Endothelial cell of umbilical vein (primary cell): ENCODE results near the gene ANO1. TPM values are rescaled to one million over a fixed set of nuclear protein-coding genes. Genes with fewer than 3 reads are reported as not detected.

ENCODE experiments used
- BruUV-seq: library from RNA; stranded (reverse); fragments of 400-500 nt; replicated peaks from 2 replicates; lab custom pipeline; 2021; lab: Mats Ljungman, UMichigan
- CTCF ChIA-PET: fragments of 300-600, 350-600 bp; sonication (Branson Sonifier 250); formaldehyde crosslinking; loops from one replicate; lab custom pipeline; 2021; ENCODE audit warnings: antibody characterized with exemption, inconsistent platforms; lab: Charles Lee
- POLR2A ChIA-PET: fragments of 300-600, 350-600 bp; sonication (Branson Sonifier 250); formaldehyde crosslinking; loops from one replicate; lab custom pipeline; 2021; ENCODE audit warnings: antibody characterized with exemption, inconsistent platforms; lab: Charles Lee
- DNase-seq: peaks from one replicate; pipeline ENCODE4 v3.0.0-alpha.2; 2011; ENCODE audit warnings: low read depth, low spot score
- FAIRE-seq: peaks from 2 replicates; lab custom pipeline; 2011; peaks lifted over from hg19 to GRCh38; lab: Jason Lieb, UNC
- H2AFZ ChIP-seq: 2 replicates; pipeline ENCODE4 v1.6.0; 2012; ENCODE audit warnings: low read depth, low read length, control low read depth, inconsistent platforms
- H3K27ac ChIP-seq: 2 replicates; pipeline ENCODE4 v1.5.1; 2011; ENCODE audit warnings: low read depth, mild to moderate bottlenecking, control low read depth, low read length, moderate library complexity; ENCODE audit not compliant: insufficient read depth
- H3K27me3 ChIP-seq, 2 experiments: 2 replicates each; pipeline versions ENCODE4 v1.6.0 to v1.6.1; 2011; ENCODE audit warnings: low read length in 2 of 2, mixed read lengths in 1 of 2; ENCODE audit not compliant: control insufficient read depth in 2 of 2, insufficient read depth in 2 of 2
- H3K36me3 ChIP-seq, 2 experiments: 2 replicates in 1 of 2; 3 replicates in 1 of 2; pipeline ENCODE4 v1.5.1; 2011; ENCODE audit warnings: low read length in 2 of 2, mild to moderate bottlenecking in 1 of 2, moderate library complexity in 1 of 2; ENCODE audit not compliant: control insufficient read depth in 2 of 2, insufficient read depth in 2 of 2; ENCODE audit errors: extremely low read depth in 1 of 2
- H3K4me1 ChIP-seq: 3 replicates; pipeline ENCODE4 v1.5.1; 2011; ENCODE audit warnings: mild to moderate bottlenecking, low read length; ENCODE audit not compliant: control insufficient read depth, insufficient read depth; ENCODE audit errors: extremely low read depth
- H3K4me2 ChIP-seq: 2 replicates; pipeline ENCODE4 v1.6.1; 2011; ENCODE audit warnings: low read length, control low read depth, mixed read lengths; ENCODE audit not compliant: insufficient read depth
- H3K4me3 ChIP-seq, 3 experiments: fragments of 200-600 bp in 1 of 3; sonication (generic), shearing (Covaris generic) in 1 of 3; replicated peaks in 1 of 3; 2 replicates each; pipeline ENCODE4 v1.5.1; 2011 to 2016; ENCODE audit warnings: control low read depth in 3 of 3, low read length in 3 of 3, mild to moderate bottlenecking in 2 of 3, inconsistent platforms in 1 of 3, low read depth in 1 of 3, moderate library complexity in 1 of 3; ENCODE audit not compliant: insufficient read depth in 1 of 3
- H3K79me2 ChIP-seq: 2 replicates; pipeline ENCODE4 v1.6.0; 2012; ENCODE audit warnings: low read length, inconsistent platforms; ENCODE audit not compliant: control insufficient read depth, insufficient read depth
- H3K9ac ChIP-seq: replicated peaks from 2 replicates; pipeline ENCODE3; 2011; ENCODE audit warnings: low read length, control low read depth; ENCODE audit not compliant: insufficient read depth; ENCODE audit errors: extremely low read depth
- H3K9me1 ChIP-seq: replicated peaks from 3 replicates; pipeline ENCODE4 v1.6.0; 2011; ENCODE audit warnings: mild to moderate bottlenecking, low read length; ENCODE audit not compliant: control insufficient read depth, insufficient read depth; ENCODE audit errors: extremely low read depth
- H3K9me3 ChIP-seq: replicated peaks from 2 replicates; pipeline ENCODE4 v1.5.1; 2012; ENCODE audit warnings: low read length, inconsistent platforms; ENCODE audit not compliant: control insufficient read depth, insufficient read depth
- H4K20me1 ChIP-seq: replicated peaks from 2 replicates; pipeline ENCODE3; 2011; ENCODE audit warnings: mild to moderate bottlenecking, low read length; ENCODE audit not compliant: control insufficient read depth, insufficient read depth; ENCODE audit errors: extremely low read depth
- EZH2 ChIP-seq: IDR thresholded peaks from 2 replicates; pipeline ENCODE4 v1.6.1; 2012; ENCODE audit warnings: borderline replicate concordance, low read depth, mild to moderate bottlenecking, moderate library complexity, low read length, inconsistent platforms; ENCODE audit not compliant: severe bottlenecking
- FOS ChIP-seq: IDR thresholded peaks from 2 replicates; pipeline ENCODE4 v1.6.1; 2011; ENCODE audit warnings: mild to moderate bottlenecking, low read length, moderate library complexity, borderline replicate concordance; ENCODE audit not compliant: insufficient read depth
- GATA2 ChIP-seq: IDR thresholded peaks from 2 replicates; pipeline ENCODE4 v1.7.0; 2011; ENCODE audit warnings: low read depth, mild to moderate bottlenecking, moderate library complexity, mixed read lengths, low read length; ENCODE audit not compliant: insufficient read length, insufficient read depth
- JUN ChIP-seq: IDR thresholded peaks from 2 replicates; pipeline ENCODE4 v1.6.1; 2011; ENCODE audit warnings: borderline replicate concordance, low read depth; ENCODE audit not compliant: insufficient read length, insufficient read depth
- MYC ChIP-seq: IDR thresholded peaks from one replicate; pipeline ENCODE4 v1.6.1; 2011; ENCODE audit warnings: mild to moderate bottlenecking, low read depth, low read length
- POLR2A ChIP-seq: IDR thresholded peaks from 2 replicates; pipeline ENCODE4 v1.6.1; 2012; ENCODE audit warnings: low read depth, mild to moderate bottlenecking, control low read depth, low read length
- POLR2AphosphoS5 ChIP-seq: IDR thresholded peaks from 2 replicates; pipeline ENCODE4 v1.6.1; 2012; ENCODE audit warnings: low read depth, mild to moderate bottlenecking, control low read depth, low read length, moderate library complexity; ENCODE audit not compliant: insufficient read depth
- dilution Hi-C: fragments of 300-500 bp; cut with MboI; formaldehyde crosslinking; loops from one replicate; pipeline ENCODE4 v1.15.0; 2019; ENCODE audit warnings: low sequenced_read_pairs; ENCODE audit not compliant: extremely low pct_ligation_motif_present
- intact Hi-C: fragments of 100-400 bp; cut with micrococcal nuclease; formaldehyde crosslinking; loops from one replicate; pipeline ENCODE4 v1.10.0; 2022
- polyA plus RNA-seq, 4 experiments: library from polyadenylated mRNA; depleted of rRNA in 3 of 4; stranded (reverse) in 3 of 4; unstranded in 1 of 4; fragments of >200 nt; gene quantifications; 2 replicates each; pipeline versions ENCODE4 v1.2.1 to v1.2.3, GENCODE V29; 2011 to 2012; ENCODE audit warnings: missing spikeins in 1 of 4
- total RNA-seq: library from RNA; stranded (reverse); gene quantifications from 2 replicates; pipeline ENCODE4 v1.2.3, GENCODE V29; 2021
- TF ChIP-seq, protein P1 (sequence below), 2 donors: IDR thresholded peaks; 1 replicate in 1 of 2; 2 replicates in 1 of 2; pipeline ENCODE4 v1.5.1; 2011; ENCODE audit warnings: low read length in 2 of 2, mild to moderate bottlenecking in 2 of 2, moderate library complexity in 2 of 2, control low read depth in 1 of 2, inconsistent platforms in 1 of 2, low read depth in 1 of 2; ENCODE audit not compliant: insufficient read depth in 1 of 2; ENCODE audit errors: extremely low read depth in 1 of 2
- TF ChIP-seq, protein P2 (sequence below): IDR thresholded peaks from 2 replicates; pipeline ENCODE4 v1.6.1; 2011; ENCODE audit not compliant: insufficient read depth, insufficient read length

ANO1 gene
- total and polyA plus RNA-seq, 2 donors (not counting 3 experiments of a cell fraction or from before 2014, with no cell fraction given): 0.03 to 0.40 TPM

DNA sequence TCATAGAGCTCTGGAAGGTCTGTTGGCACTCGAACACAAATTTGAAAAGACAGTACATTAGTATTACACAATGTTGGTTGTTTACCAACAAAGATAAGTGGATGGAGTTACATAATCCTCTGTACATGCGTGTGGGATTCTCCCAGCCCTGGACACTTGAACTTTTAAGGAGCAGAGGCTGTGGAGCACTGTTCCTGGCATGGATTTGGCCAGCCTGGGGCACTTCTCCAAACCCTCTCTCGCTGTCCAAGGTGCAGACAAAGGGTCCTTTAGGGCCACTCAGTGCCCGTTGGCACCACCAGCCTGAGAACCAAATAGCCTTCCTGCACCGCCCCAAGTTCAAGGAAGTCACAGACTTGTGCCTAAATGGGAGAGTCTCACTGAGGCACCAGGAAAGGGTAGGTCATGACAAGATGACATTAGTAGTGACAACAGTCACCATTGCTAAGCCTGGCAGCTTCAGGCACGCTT lies 1.6 kb upstream of the ANO1 start:
- Histone ChIP-seq H3K9me1 (no peaks in the 10 kb centered on the region), H3K27me3 (peaks cover 21 to 28% of the 10 kb centered on the region in 2 experiments), H4K20me1 (no peaks in the 10 kb centered on the region), H3K4me1 (peaks cover 17% of the 10 kb centered on the region), H3K36me3 (no peaks in the 10 kb centered on the region), H3K4me3 (no peak overlapping the region), H3K9me3 (no peaks in the 10 kb centered on the region), H3K27ac (no peak overlapping the region), H3K4me2 (no peak overlapping the region), H2AFZ (no peak overlapping the region), H3K79me2 (no peaks in the 10 kb centered on the region), H3K9ac (no peak overlapping the region)
- dilution Hi-C loops: no loop called here
- ChIA-PET CTCF (no interaction called here), POLR2A (no interaction called here)
- DNase-seq (no peak), FAIRE-seq (no peak)
- TF ChIP-seq GATA2: no peak
- intact Hi-C loops: loop anchor here (10.0 kb wide), 2 partner anchors 102 to 132 kb away; no protein-coding TSS in a partner anchor
- no TSS peak for BruUV-seq

DNA sequence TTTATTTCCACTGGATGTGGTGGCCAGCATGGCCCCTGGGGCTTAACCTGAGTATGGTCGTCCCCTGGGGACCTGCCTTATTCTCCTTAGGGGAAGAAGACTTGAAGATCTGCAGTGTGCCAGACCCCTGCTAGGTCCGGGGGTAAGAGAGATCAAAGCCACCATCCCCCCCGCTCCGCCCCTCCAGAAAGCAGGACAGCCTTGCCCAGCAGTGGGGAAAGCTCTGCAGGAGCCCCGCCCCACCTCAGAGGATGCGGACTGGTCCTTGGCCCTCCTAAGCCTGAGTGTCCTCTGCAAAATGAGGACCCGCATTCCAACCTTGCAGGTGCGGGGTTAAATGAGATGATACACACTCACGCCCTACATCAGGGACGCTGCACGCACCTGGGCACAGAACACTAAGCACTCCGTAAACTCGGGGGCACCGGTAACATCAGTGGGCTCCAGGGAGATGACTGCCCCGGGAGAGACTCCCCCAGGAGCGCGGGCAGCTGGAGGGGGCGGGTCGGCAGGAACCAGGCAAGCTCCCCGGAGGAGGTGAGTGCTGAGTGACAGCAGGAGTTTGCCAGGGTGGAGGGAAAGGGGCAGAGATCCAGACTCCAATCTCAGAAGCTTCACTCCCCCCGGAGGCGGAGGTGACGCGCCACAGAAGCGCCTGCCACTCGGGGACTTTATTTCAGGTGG lies 564 bp upstream of the ANO1 start:
- no peak overlapping the region for H3K4me3 ChIP-seq
- no peaks in the 10 kb centered on the region for H3K36me3 ChIP-seq
- H3K9ac ChIP-seq: no peak overlapping the region
- TF ChIP-seq MYC: no peak
- no peak for TF ChIP-seq POLR2AphosphoS5
- TF ChIP-seq FOS: no peak
- no peak for TF ChIP-seq GATA2
- no peak for TF ChIP-seq EZH2
- TF ChIP-seq, protein P1, sequence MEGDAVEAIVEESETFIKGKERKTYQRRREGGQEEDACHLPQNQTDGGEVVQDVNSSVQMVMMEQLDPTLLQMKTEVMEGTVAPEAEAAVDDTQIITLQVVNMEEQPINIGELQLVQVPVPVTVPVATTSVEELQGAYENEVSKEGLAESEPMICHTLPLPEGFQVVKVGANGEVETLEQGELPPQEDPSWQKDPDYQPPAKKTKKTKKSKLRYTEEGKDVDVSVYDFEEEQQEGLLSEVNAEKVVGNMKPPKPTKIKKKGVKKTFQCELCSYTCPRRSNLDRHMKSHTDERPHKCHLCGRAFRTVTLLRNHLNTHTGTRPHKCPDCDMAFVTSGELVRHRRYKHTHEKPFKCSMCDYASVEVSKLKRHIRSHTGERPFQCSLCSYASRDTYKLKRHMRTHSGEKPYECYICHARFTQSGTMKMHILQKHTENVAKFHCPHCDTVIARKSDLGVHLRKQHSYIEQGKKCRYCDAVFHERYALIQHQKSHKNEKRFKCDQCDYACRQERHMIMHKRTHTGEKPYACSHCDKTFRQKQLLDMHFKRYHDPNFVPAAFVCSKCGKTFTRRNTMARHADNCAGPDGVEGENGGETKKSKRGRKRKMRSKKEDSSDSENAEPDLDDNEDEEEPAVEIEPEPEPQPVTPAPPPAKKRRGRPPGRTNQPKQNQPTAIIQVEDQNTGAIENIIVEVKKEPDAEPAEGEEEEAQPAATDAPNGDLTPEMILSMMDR (IDR thresholded peaks at IDR 0.05; ENCODE audit: extremely low read depth in 1 of 2, insufficient read depth in 1 of 2, low read depth in 1 of 2, low read length in 2 of 2): no peak
- TF ChIP-seq, protein P2, sequence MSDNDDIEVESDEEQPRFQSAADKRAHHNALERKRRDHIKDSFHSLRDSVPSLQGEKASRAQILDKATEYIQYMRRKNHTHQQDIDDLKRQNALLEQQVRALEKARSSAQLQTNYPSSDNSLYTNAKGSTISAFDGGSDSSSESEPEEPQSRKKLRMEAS: no peak
- no peak for TF ChIP-seq POLR2A
- no peak for TF ChIP-seq JUN
- H3K9me3 ChIP-seq: no peaks in the 10 kb centered on the region
- no peaks in the 10 kb centered on the region for H3K9me1 ChIP-seq
- intact Hi-C loops (loop anchor here (10.0 kb wide), 2 partner anchors 103 to 133 kb away; no protein-coding TSS in a partner anchor), dilution Hi-C loops (no loop called here)
- ChIA-PET POLR2A (no interaction called here), CTCF (interaction anchor here (1.1 kb wide), 1 partner anchor 159 kb away, joined by 5 read pairs; no protein-coding TSS in a partner anchor)
- no peaks in the 10 kb centered on the region for H4K20me1 ChIP-seq
- H3K4me2 ChIP-seq: no peak overlapping the region
- no TSS peak for BruUV-seq
- no peak overlapping the region for H2AFZ ChIP-seq
- H3K27me3 ChIP-seq: peaks cover 21 to 28% of the 10 kb centered on the region in 2 experiments
- H3K27ac ChIP-seq: no peak overlapping the region
- H3K79me2 ChIP-seq: no peaks in the 10 kb centered on the region
- FAIRE-seq (no peak), DNase-seq (no peak)
- peaks cover 17% of the 10 kb centered on the region for H3K4me1 ChIP-seq
